Breast epithelium (tissue), 3 donors: ENCODE data around the gene SPOCK1.

ENCODE experiments used
- CTCF ChIP-seq, 3 donors: fragments of 450-650 bp; IDR thresholded peaks; one replicate each; pipeline ENCODE4 v1.5.1; 2016 to 2017; ENCODE audit warnings: antibody characterized with exemption in 3 of 3, mild to moderate bottlenecking in 3 of 3, moderate library complexity in 3 of 3
- POLR2A ChIP-seq: fragments of 450-650 bp; IDR thresholded peaks from one replicate; pipeline ENCODE4 v1.6.1; 2016; ENCODE audit warnings: antibody characterized with exemption, mild to moderate bottlenecking, moderate library complexity
- POLR2AphosphoS5 ChIP-seq, 3 donors: sonication (generic); formaldehyde crosslinking; IDR thresholded peaks; one replicate each; pipeline ENCODE4 v1.6.1; 2017; ENCODE audit warnings: antibody characterized with exemption in 3 of 3

- TF ChIP-seq CTCF (IDR thresholded peaks at IDR 0.05) (no peak), POLR2A (no peak), POLR2AphosphoS5 (IDR thresholded peaks at IDR 0.05) (no peak)
These were observed 499.3 kb downstream of the SPOCK1 start for GRCh38 chr5:136999787-137000186.
